DND-41 (cell line): ENCODE data around the gene DHRS3.

Experiments
- ATAC-seq: fragments of 200-7000 bp; cut with Tn5 transposase; 3 replicates; pipeline ENCODE4 v1.9.1; 2021; ENCODE audit warnings: low read depth; ENCODE audit not compliant: insufficient read depth
- DNase-seq: peaks from one replicate; pipeline ENCODE4 v3.0.0-alpha.2; 2020
- H2AFZ ChIP-seq: 2 replicates; pipeline ENCODE4 v1.6.0; 2012; ENCODE audit warnings: low read depth, low read length
- H3K27ac ChIP-seq: 2 replicates; pipeline ENCODE4 v1.5.1; 2012; ENCODE audit warnings: low read length, inconsistent platforms
- H3K27me3 ChIP-seq: fragments of 200-600 bp; sonication (generic); 2 replicates; pipeline ENCODE4 v1.6.0; 2012; ENCODE audit warnings: low read length, mild to moderate bottlenecking, inconsistent platforms; ENCODE audit not compliant: insufficient read depth, poor library complexity
- H3K36me3 ChIP-seq: 2 replicates; pipeline ENCODE4 v1.5.1; 2012; ENCODE audit warnings: low read length, inconsistent platforms; ENCODE audit not compliant: insufficient read depth
- H3K4me1 ChIP-seq: 2 replicates; pipeline ENCODE4 v1.5.1; 2012; ENCODE audit warnings: mild to moderate bottlenecking, low read length; ENCODE audit not compliant: insufficient read depth
- H3K4me2 ChIP-seq: 2 replicates; pipeline ENCODE4 v1.6.0; 2012; ENCODE audit warnings: mild to moderate bottlenecking, moderate library complexity, low read length, inconsistent platforms; ENCODE audit not compliant: insufficient read depth
- H3K4me3 ChIP-seq, 2 experiments: fragments of 200-600 bp in 1 of 2; shearing (Covaris generic) in 1 of 2; 2 replicates each; pipeline ENCODE4 v1.5.1; 2012 to 2016; ENCODE audit warnings: inconsistent platforms in 2 of 2, low read length in 2 of 2, mild to moderate bottlenecking in 2 of 2, low read depth in 1 of 2, moderate library complexity in 1 of 2
- H3K79me2 ChIP-seq: 2 replicates; pipeline ENCODE4 v1.6.0; 2012; ENCODE audit warnings: low read length, inconsistent platforms; ENCODE audit not compliant: insufficient read depth
- H3K9ac ChIP-seq: 2 replicates; pipeline ENCODE4 v1.6.0; 2012; ENCODE audit warnings: low read depth, mild to moderate bottlenecking, inconsistent platforms, low read length, moderate library complexity
- H3K9me3 ChIP-seq: 2 replicates; pipeline ENCODE4 v1.5.1; 2012; ENCODE audit warnings: low read length, moderate library complexity, mild to moderate bottlenecking, inconsistent platforms; ENCODE audit not compliant: insufficient read depth, severe bottlenecking
- H4K20me1 ChIP-seq: 2 replicates; pipeline ENCODE4 v1.6.0; 2012; ENCODE audit warnings: low read length; ENCODE audit not compliant: insufficient read depth
- CTCF ChIP-seq: IDR thresholded peaks from 2 replicates; pipeline ENCODE4 v1.5.1; 2012; ENCODE audit warnings: borderline replicate concordance, low read length, moderate library complexity, mild to moderate bottlenecking; ENCODE audit not compliant: poor library complexity, severe bottlenecking; ENCODE audit errors: extremely low read depth
- EZH2 ChIP-seq: IDR thresholded peaks from 3 replicates; pipeline ENCODE4 v1.6.1; 2012; ENCODE audit warnings: borderline replicate concordance, low read depth, mild to moderate bottlenecking, moderate library complexity, low read length, inconsistent platforms; ENCODE audit not compliant: severe bottlenecking

Gene DHRS3

GRCh38 chr1:12604114-12604874, 13.7 kb downstream of the DHRS3 start:
- Histone ChIP-seq H3K9me3 (no peaks in the 10 kb centered on the region), H3K36me3 (peaks cover 22% of the 10 kb centered on the region), H3K27ac (no peak overlapping the region), H3K4me2 (no peak overlapping the region), H3K4me1 (no peaks in the 10 kb centered on the region), H3K9ac (no peak overlapping the region), H3K79me2 (peaks cover 83% of the 10 kb centered on the region), H4K20me1 (peaks cover 38% of the 10 kb centered on the region), H3K27me3 (no peaks in the 10 kb centered on the region), H2AFZ (no peak overlapping the region), H3K4me3 (no peak overlapping the region)
- DNase-seq (peak; percentile 43), ATAC-seq (peak; percentile 84)
- TF ChIP-seq EZH2 (no peak), CTCF (no peak)

GRCh38 chr1:12603224-12603623, 14.8 kb downstream of the DHRS3 start:
- DNase-seq (no peak), ATAC-seq (no peak)
- no peak overlapping the region for H3K4me3 ChIP-seq
- H2AFZ ChIP-seq = no peak overlapping the region
- peaks cover 38% of the 10 kb centered on the region for H4K20me1 ChIP-seq
- H3K4me2 ChIP-seq = no peak overlapping the region
- no peaks in the 10 kb centered on the region for H3K9me3 ChIP-seq
- H3K27me3 ChIP-seq = no peaks in the 10 kb centered on the region
- peaks cover 13% of the 10 kb centered on the region for H3K36me3 ChIP-seq
- no peak overlapping the region for H3K27ac ChIP-seq
- no peak for TF ChIP-seq CTCF
- TF ChIP-seq EZH2 = no peak
- peaks cover 83% of the 10 kb centered on the region for H3K79me2 ChIP-seq
- no peaks in the 10 kb centered on the region for H3K4me1 ChIP-seq
- H3K9ac ChIP-seq = no peak overlapping the region

GRCh38 chr1:12602659-12603024, 15.4 kb downstream of the DHRS3 start:
- no peak overlapping the region for H3K9ac ChIP-seq
- peaks cover 38% of the 10 kb centered on the region for H4K20me1 ChIP-seq
- no peak overlapping the region for H3K27ac ChIP-seq

More at GRCh38 chr1:12602659-12603024, 15.4 kb downstream of the DHRS3 start:
- H3K4me1 ChIP-seq = no peaks in the 10 kb centered on the region
- DNase-seq = no peak
- peaks cover 87% of the 10 kb centered on the region for H3K79me2 ChIP-seq
- H3K27me3 ChIP-seq = no peaks in the 10 kb centered on the region
- no peak overlapping the region for H2AFZ ChIP-seq
- peaks cover 13% of the 10 kb centered on the region for H3K36me3 ChIP-seq
- H3K4me2 ChIP-seq = no peak overlapping the region
- H3K4me3 ChIP-seq = no peak overlapping the region
- no peak for ATAC-seq
- no peaks in the 10 kb centered on the region for H3K9me3 ChIP-seq
- TF ChIP-seq EZH2 (no peak), CTCF (no peak)
